ENCODE data around the gene MYL9. TPM values are rescaled to one million over a fixed set of nuclear protein-coding genes. Genes with fewer than 3 reads are reported as not detected.

MYL9 gene
- total and polyA plus RNA-seq, 2 donors (not counting 1 experiment from before 2014, with no cell fraction given) = 0.78 to 3.5 TPM

- Mint-ChIP-seq H3K27me3 (no peaks in the 10 kb centered on the region), H3K4me3 (no peak overlapping the region), H3K27ac (no peak overlapping the region), H3K4me1 (peaks cover 8% of the 10 kb centered on the region), H3K9me3 (ENCODE audit: insufficient read depth) (no peaks in the 10 kb centered on the region)
- no peak overlapping the region for H3K4me3 ChIP-seq (ENCODE audit: control extremely low read depth in 1 of 5, extremely low read depth in 1 of 5, insufficient read depth in 1 of 5, low read depth in 2 of 5, low read length in 4 of 5)
- intact Hi-C loops (cut with micrococcal nuclease) = no loop called here
- WGBS (ENCODE audit: insufficient coverage) = 95% methylated on average over 13 of the region's 18 CpGs
- CTCF ChIA-PET = interaction anchor here (0.5 kb wide), 1 partner anchor 1770 kb away, joined by 3 read pairs; no protein-coding TSS in a partner anchor
- TF ChIP-seq CTCF (IDR thresholded peaks at IDR 0.05) = no peak
- TF ChIP-seq EZH2 (IDR thresholded peaks at IDR 0.05; ENCODE audit: borderline replicate concordance, insufficient read depth, low read depth, low read length, poor library complexity, severe bottlenecking) = no peak
- peaks cover 9% of the 10 kb centered on the region in 2 donors for H3K4me1 ChIP-seq (ENCODE audit: control insufficient read depth in 2 of 2, insufficient read depth in 2 of 2, low read length in 2 of 2)
- H3K79me2 ChIP-seq (ENCODE audit: control insufficient read depth, insufficient read depth, low read length) = peaks cover 4% of the 10 kb centered on the region
- DNase-seq (no peak), ATAC-seq (ENCODE audit: low read depth) (no peak)
- H3K36me3 ChIP-seq (replicated peaks in 1 of 2; ENCODE audit: control extremely low read depth in 1 of 2, control insufficient read depth in 1 of 2, extremely low read depth in 1 of 2, insufficient read depth in 2 of 2, low read length in 1 of 2) = peaks cover 2 to 34% of the 10 kb centered on the region in 2 experiments
- no peak overlapping the region for H2AFZ ChIP-seq (ENCODE audit: insufficient read depth, low read depth, low read length, poor library complexity, severe bottlenecking)
- H3K27ac ChIP-seq (ENCODE audit: low read length in 2 of 2) = no peak overlapping the region
- H3K4me2 ChIP-seq (replicated peaks; ENCODE audit: low read depth, low read length, poor library complexity, severe bottlenecking) = no peak overlapping the region
- H4K20me1 ChIP-seq (ENCODE audit: control insufficient read depth, insufficient read depth, low read length, poor library complexity, severe bottlenecking) = no peaks in the 10 kb centered on the region
- no peak overlapping the region for H3K9ac ChIP-seq (ENCODE audit: low read length)
- no peaks in the 10 kb centered on the region for H3K27me3 ChIP-seq (replicated peaks in 1 of 4; ENCODE audit: control extremely low read depth in 1 of 4, control insufficient read depth in 3 of 4, insufficient read depth in 4 of 4, low read length in 3 of 4)
- POLR2A ChIA-PET = no interaction called here
- no peaks in the 10 kb centered on the region for H3K9me3 ChIP-seq (ENCODE audit: control extremely low read depth in 1 of 3, control insufficient read depth in 2 of 3, insufficient read depth in 1 of 3, low read length in 2 of 3)
Observed at GRCh38 chr20:36528176-36528874, 13.0 kb upstream of the MYL9 start.

GRCh38 chr20:36528875-36529417 is 12.4 kb upstream of the MYL9 start:
- no peak overlapping the region for H3K4me3 ChIP-seq (ENCODE audit: control extremely low read depth in 1 of 5, extremely low read depth in 1 of 5, insufficient read depth in 1 of 5, low read depth in 2 of 5, low read length in 4 of 5)
- peaks cover 3% of the 10 kb centered on the region in 2 donors for H3K4me1 ChIP-seq (ENCODE audit: control insufficient read depth in 2 of 2, insufficient read depth in 2 of 2, low read length in 2 of 2)
- no peaks in the 10 kb centered on the region for H3K9me3 Mint-ChIP-seq (ENCODE audit: insufficient read depth)
- WGBS (ENCODE audit: insufficient coverage) = 96% methylated on average over 8 of the region's 14 CpGs
- ATAC-seq (ENCODE audit: low read depth) (no peak), DNase-seq (no peak)
- ChIA-PET POLR2A (no interaction called here), CTCF (interaction anchor here (0.5 kb wide), 1 partner anchor 1770 kb away, joined by 3 read pairs; no protein-coding TSS in a partner anchor)
- H3K79me2 ChIP-seq (ENCODE audit: control insufficient read depth, insufficient read depth, low read length) = peaks cover 4% of the 10 kb centered on the region
- peaks cover 5% of the 10 kb centered on the region for H3K4me1 Mint-ChIP-seq
- H3K4me2 ChIP-seq (replicated peaks; ENCODE audit: low read depth, low read length, poor library complexity, severe bottlenecking) = no peak overlapping the region
- H3K9me3 ChIP-seq (ENCODE audit: control extremely low read depth in 1 of 3, control insufficient read depth in 2 of 3, insufficient read depth in 1 of 3, low read length in 2 of 3) = no peaks in the 10 kb centered on the region
- no peak overlapping the region for H3K27ac Mint-ChIP-seq
- H3K27me3 Mint-ChIP-seq = no peaks in the 10 kb centered on the region
- no peak overlapping the region for H3K9ac ChIP-seq (ENCODE audit: low read length)
- intact Hi-C loops (cut with micrococcal nuclease) = no loop called here
- H3K4me3 Mint-ChIP-seq = no peak overlapping the region
- no peaks in the 10 kb centered on the region for H3K27me3 ChIP-seq (replicated peaks in 1 of 4; ENCODE audit: control extremely low read depth in 1 of 4, control insufficient read depth in 3 of 4, insufficient read depth in 4 of 4, low read length in 3 of 4)
- TF ChIP-seq CTCF (IDR thresholded peaks at IDR 0.05) (no peak), EZH2 (IDR thresholded peaks at IDR 0.05; ENCODE audit: borderline replicate concordance, insufficient read depth, low read depth, low read length, poor library complexity, severe bottlenecking) (no peak)
- H3K36me3 ChIP-seq (replicated peaks in 1 of 2; ENCODE audit: control extremely low read depth in 1 of 2, control insufficient read depth in 1 of 2, extremely low read depth in 1 of 2, insufficient read depth in 2 of 2, low read length in 1 of 2) = peaks cover 2 to 34% of the 10 kb centered on the region in 2 experiments
- no peak overlapping the region for H3K27ac ChIP-seq (ENCODE audit: low read length in 2 of 2)
- no peaks in the 10 kb centered on the region for H4K20me1 ChIP-seq (ENCODE audit: control insufficient read depth, insufficient read depth, low read length, poor library complexity, severe bottlenecking)
- H2AFZ ChIP-seq (ENCODE audit: insufficient read depth, low read depth, low read length, poor library complexity, severe bottlenecking) = no peak overlapping the region

Data from B cell (primary cell).